NCI-H2029 treated with DMSO at 0.1 percent for 48 hours (cell line): ENCODE measurements around the gene FNDC3B.

Experiments used
- DNase-seq: peaks from one replicate; lab custom pipeline; 2025; lab: John Stamatoyannopoulos, UW

The FNDC3B gene

GRCh38 chr3:172135185-172135584 is 95.8 kb downstream of the FNDC3B start:
- no peak for DNase-seq

- no peak for DNase-seq
These were observed 96.4 kb downstream of the FNDC3B start for GRCh38 chr3:172135820-172136219.

GRCh38 chr3:172136330-172136729 is 97.0 kb downstream of the FNDC3B start:
- DNase-seq = no peak

GRCh38 chr3:172137287-172138192 is 98.2 kb downstream of the FNDC3B start:
- DNase-seq = no peak

GRCh38 chr3:172138193-172138537 is 98.8 kb downstream of the FNDC3B start:
- DNase-seq = no peak

GRCh38 chr3:172138792-172139507 is 99.6 kb downstream of the FNDC3B start:
- DNase-seq = no peak

- no peak for DNase-seq
These were observed 100.3 kb downstream of the FNDC3B start for GRCh38 chr3:172139528-172140276.

GRCh38 chr3:172140499-172141391 is 101.4 kb downstream of the FNDC3B start:
- no peak for DNase-seq

- DNase-seq = no peak
These were observed 102.9 kb downstream of the FNDC3B start for GRCh38 chr3:172142051-172142863.

- no peak for DNase-seq
These were observed 103.6 kb downstream of the FNDC3B start for GRCh38 chr3:172142864-172143451.

- DNase-seq = no peak
These were observed 104.5 kb downstream of the FNDC3B start for GRCh38 chr3:172143739-172144497.

- DNase-seq = no peak
These were observed 105.2 kb downstream of the FNDC3B start for GRCh38 chr3:172144601-172145000.

- no peak for DNase-seq
These were observed 105.8 kb downstream of the FNDC3B start for GRCh38 chr3:172145031-172145686.

- DNase-seq = no peak
These were observed 107.0 kb downstream of the FNDC3B start for GRCh38 chr3:172146349-172146748.

GRCh38 chr3:172147113-172147818 is 107.9 kb downstream of the FNDC3B start:
- DNase-seq = no peak

GRCh38 chr3:172148241-172148640 is 108.9 kb downstream of the FNDC3B start:
- DNase-seq = no peak

- DNase-seq = no peak
These were observed 109.6 kb downstream of the FNDC3B start for GRCh38 chr3:172148702-172149565.
